T-helper 1 cell treated with Interleukin-12 subunit alpha and Interleukin-12 subunit beta and Interleukin-4 antibody, amounts not matched to agents 30 μg/mL and 1 μg/mL, for 36 hours (primary cell): ENCODE data around the gene DOP1B.
A peak's percentile ranks its signal among the peaks of the same experiment; 100 is the strongest.
"Not testable (repeated sequence)": the region's sequence is repeated elsewhere in the genome, so short reads cannot be mapped to it uniquely, and the experiment has no call there.

ENCODE experiments used
- H3K27ac Mint-ChIP-seq: one replicate; pipeline ENCODE4 v1.8.0; 2021; ENCODE audit warnings: mild to moderate bottlenecking, mixed read lengths
- H3K27me3 Mint-ChIP-seq: one replicate; pipeline ENCODE4 v1.8.0; 2021; ENCODE audit warnings: low read depth, mixed read lengths
- H3K36me3 Mint-ChIP-seq: one replicate; pipeline ENCODE4 v1.8.0; 2021; ENCODE audit warnings: low read depth, mixed read lengths
- H3K4me1 Mint-ChIP-seq: one replicate; pipeline ENCODE4 v1.8.0; 2021; ENCODE audit warnings: low read depth, mixed read lengths
- H3K4me3 Mint-ChIP-seq: one replicate; pipeline ENCODE4 v1.8.0; 2021; ENCODE audit warnings: mild to moderate bottlenecking, moderate library complexity, mixed read lengths
- H3K9me3 Mint-ChIP-seq: one replicate; pipeline ENCODE4 v1.8.0; 2021; ENCODE audit warnings: mixed read lengths

DOP1B gene

DNA sequence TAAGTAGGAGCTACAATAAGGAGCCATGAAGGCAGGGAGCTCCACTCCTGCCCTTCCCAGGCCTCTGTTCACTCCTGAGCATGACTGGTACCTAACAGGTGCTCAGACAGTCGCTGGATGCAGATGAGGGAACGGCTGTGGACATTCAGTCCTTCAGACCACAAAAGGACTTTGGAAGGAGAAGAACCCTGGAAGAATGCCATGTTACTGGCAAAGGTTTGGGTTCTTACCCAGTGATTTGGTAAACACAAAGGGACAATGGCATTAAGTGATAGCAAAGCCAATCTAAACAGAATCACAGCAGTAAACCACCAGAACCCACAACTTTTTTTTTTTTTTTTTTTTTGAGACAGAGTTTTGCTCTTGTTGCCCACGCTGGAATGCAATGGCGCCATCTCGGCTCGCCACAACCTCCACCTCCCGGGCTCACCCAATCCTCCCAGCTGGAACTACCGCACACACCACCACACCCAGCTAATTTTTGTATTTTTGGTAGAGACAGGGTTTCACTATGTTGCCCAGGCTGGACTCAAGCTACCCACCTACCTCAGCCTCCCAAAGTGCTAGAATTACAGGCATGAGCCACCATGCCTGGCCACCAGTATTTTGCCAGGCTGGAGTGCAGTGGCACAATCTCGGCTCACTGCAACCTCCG lies 29.2 kb upstream of the DOP1B start:
- peaks cover 4% of the 10 kb centered on the region for H3K36me3 Mint-ChIP-seq
- H3K4me3 Mint-ChIP-seq = no peak overlapping the region
- peaks cover 24% of the 10 kb centered on the region for H3K27me3 Mint-ChIP-seq
- no peaks in the 10 kb centered on the region for H3K9me3 Mint-ChIP-seq
- H3K27ac Mint-ChIP-seq = no peak overlapping the region
- H3K4me1 Mint-ChIP-seq = peaks cover 26% of the 10 kb centered on the region

DNA sequence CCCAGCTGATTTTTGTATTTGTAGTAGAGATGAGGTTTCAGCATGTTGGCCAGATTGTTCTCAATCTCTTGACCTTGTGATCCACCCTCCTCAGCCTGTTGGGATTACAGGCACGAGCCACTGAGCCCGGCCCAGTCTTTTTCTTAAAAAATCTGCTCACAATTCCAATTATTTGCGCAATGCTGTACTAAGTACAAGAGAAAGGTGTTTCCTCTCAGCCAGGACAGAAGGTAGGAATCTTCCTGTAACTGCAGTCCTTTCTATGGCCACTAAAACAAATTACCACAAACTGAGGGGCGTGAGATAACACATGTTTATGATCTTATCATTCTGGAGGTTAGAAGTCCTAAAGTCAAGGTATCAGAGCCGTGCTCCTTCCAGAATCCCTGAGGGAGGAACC lies 28.6 kb upstream of the DOP1B start:
- Mint-ChIP-seq H3K4me1 (peaks cover 26% of the 10 kb centered on the region), H3K4me3 (no peak overlapping the region), H3K27ac (no peak overlapping the region), H3K27me3 (peaks cover 21% of the 10 kb centered on the region), H3K9me3 (no peaks in the 10 kb centered on the region), H3K36me3 (peaks cover 4% of the 10 kb centered on the region)

DNA sequence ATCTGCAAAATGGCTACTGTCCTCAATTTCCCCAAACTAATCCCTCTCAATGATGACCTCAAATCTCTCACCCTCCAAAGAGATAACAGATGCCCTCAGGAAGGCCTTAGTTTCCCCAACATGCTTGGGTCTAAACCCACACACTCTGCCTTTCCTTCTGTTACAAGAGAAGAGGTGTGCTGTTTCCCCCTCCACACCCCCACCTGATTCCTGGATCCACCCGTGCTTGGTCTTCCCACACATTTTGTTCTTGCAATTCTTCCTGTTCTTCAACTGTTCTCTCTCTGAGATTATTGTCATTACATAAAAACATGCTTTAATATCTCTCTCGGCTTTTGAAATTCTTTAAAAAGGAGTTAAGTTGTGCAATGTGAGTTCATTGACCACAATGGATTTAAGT lies 27.4 kb upstream of the DOP1B start:
- Mint-ChIP-seq H3K27ac (no peak overlapping the region), H3K36me3 (peaks cover 4% of the 10 kb centered on the region), H3K4me3 (peak overlapping the region; percentile 33), H3K9me3 (no peaks in the 10 kb centered on the region), H3K27me3 (peaks cover 21% of the 10 kb centered on the region), H3K4me1 (peaks cover 30% of the 10 kb centered on the region)

DNA sequence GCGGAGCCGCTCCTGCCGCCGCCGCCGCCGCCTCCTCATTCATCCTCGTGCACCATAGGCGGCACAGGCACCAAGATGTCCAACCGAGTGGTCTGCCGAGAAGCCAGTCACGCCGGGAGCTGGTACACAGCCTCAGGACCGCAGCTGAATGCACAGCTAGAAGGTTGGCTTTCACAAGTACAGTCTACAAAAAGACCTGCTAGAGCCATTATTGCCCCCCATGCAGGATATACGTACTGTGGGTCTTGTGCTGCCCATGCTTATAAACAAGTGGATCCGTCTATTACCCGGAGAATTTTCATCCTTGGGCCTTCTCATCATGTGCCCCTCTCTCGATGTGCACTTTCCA lies 26.2 kb upstream of the DOP1B start:
- Mint-ChIP-seq H3K27me3 (peaks cover 21% of the 10 kb centered on the region), H3K4me3 (peak overlapping the region; percentile 89), H3K4me1 (peaks cover 32% of the 10 kb centered on the region)
- H3K36me3 Mint-ChIP-seq, H3K27ac Mint-ChIP-seq, H3K9me3 Mint-ChIP-seq: not testable (repeated sequence)

DNA sequence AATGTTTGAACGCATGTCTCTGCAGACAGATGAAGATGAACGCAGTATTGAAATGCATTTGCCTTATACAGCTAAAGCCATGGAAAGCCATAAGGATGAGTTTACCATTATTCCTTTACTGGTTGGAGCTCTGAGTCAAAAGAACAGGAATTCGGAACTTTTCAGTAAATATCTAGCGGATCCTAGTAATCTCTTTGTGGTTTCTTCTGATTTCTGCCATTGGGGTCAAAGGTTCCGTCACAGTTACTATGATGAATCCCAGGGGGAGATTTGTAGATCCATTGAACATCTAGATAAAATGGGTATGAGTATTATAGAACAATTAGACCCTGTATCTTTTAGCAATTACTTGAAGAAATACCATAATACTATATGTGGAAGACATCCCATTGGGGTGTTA lies 25.8 kb upstream of the DOP1B start:
- not testable (repeated sequence) for H3K27ac Mint-ChIP-seq, H3K36me3 Mint-ChIP-seq, H3K9me3 Mint-ChIP-seq
- H3K4me1 Mint-ChIP-seq = peaks cover 28% of the 10 kb centered on the region
- peak overlapping the region; percentile 89 for H3K4me3 Mint-ChIP-seq
- peaks cover 18% of the 10 kb centered on the region for H3K27me3 Mint-ChIP-seq

DNA sequence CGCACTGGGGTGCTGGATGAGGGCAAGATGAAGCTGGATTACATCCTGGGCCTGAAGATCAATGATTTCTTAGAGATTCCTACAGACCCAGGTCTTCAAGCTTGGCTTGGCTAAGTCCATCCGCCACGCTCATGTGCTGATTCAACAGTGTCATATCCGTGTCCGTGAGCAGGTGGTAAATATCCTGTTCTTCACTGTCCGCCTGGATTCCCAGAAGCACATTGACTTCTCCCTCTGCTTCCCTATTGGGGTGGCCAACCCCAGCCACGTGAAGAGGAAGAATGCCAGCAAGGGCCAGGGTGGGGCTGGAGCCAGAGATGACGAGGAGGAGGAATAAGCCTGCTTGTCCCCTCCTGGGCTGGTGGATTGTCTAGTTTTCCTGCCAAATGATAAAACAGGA lies 23.9 kb upstream of the DOP1B start:
- peaks cover 32% of the 10 kb centered on the region for H3K4me1 Mint-ChIP-seq
- peaks cover 18% of the 10 kb centered on the region for H3K27me3 Mint-ChIP-seq
- peaks cover 10% of the 10 kb centered on the region for H3K36me3 Mint-ChIP-seq
- no peak overlapping the region for H3K27ac Mint-ChIP-seq
- H3K9me3 Mint-ChIP-seq = no peaks in the 10 kb centered on the region
- no peak overlapping the region for H3K4me3 Mint-ChIP-seq

DNA sequence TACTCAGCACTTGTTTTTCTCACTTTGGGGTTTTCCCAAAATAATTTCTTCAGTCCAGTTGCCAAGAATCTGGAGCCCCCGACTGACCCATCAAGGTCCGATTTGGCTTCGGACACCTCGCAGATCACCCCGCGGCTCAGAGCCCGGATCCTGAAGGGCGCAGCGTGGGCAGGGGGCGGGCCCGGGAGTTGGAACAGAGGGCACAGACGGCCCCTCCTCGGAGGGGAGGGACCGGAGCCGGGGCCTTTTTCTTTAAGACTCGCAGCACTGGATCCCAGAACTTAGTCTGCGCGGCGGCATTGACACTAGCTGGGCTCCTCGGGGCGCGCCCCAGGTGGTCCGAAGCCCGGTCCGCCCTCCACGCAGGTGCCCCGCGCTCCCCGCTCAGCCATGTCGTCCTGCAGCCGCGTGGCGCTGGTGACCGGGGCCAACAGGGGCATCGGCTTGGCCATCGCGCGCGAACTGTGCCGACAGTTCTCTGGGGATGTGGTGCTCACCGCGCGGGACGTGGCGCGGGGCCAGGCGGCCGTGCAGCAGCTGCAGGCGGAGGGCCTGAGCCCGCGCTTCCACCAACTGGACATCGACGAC lies 21.7 kb upstream of the DOP1B start, which contains the start of gene CBR3:
TSS of gene CBR3 (plus strand) at position 277 of the 588 bp plus-strand sequence. CDS start at position 391, 114 bp downstream.
- peak within 1 kb of the TSS; percentile 95 for H3K27ac Mint-ChIP-seq
- peak within 1 kb of the TSS; percentile 88 for H3K4me3 Mint-ChIP-seq
- H3K4me1 Mint-ChIP-seq = peaks cover 25% of the 10 kb centered on the region
- no peaks in the 10 kb centered on the region for H3K9me3 Mint-ChIP-seq
- peaks cover 20% of the 10 kb centered on the region for H3K36me3 Mint-ChIP-seq
- H3K27me3 Mint-ChIP-seq = peaks cover 6% of the 10 kb centered on the region

DNA sequence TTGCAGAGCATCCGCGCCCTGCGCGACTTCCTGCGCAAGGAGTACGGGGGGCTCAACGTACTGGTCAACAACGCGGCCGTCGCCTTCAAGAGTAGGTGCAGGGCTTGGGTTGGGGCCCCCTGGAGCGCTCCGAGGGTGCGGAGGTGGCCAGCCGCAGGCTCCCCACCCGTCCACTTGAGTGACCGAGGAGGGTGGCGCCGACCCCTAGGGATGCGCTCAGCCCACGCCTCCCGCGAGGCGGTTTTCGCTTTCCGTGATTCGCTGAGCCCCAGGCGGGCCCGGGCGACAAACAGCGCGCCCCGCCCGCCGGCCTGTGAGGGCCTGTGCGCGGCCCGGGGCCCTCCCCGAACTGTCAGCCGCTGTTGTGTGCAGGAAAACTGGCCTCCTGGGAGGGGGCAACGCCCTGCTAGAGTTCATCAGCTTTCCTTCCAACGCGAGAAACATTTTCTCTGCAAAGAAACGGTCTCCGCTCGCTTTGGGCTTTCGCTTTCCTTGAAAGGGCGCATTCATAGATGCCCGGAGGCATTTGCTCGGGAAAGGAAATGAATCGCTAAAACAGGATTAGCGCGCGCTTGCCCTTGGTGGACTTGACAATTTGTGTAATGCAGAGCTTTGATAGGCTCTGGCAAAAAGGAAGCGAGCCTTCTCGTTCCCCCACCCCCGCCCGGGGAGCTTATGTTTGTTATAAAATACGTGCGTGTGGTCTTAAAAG lies 21.1 kb upstream of the DOP1B start:
- Mint-ChIP-seq H3K27ac (peak overlapping the region; percentile 95), H3K27me3 (peaks cover 3% of the 10 kb centered on the region), H3K4me3 (peak overlapping the region; percentile 88), H3K9me3 (no peaks in the 10 kb centered on the region), H3K36me3 (peaks cover 20% of the 10 kb centered on the region), H3K4me1 (peaks cover 22% of the 10 kb centered on the region)

DNA sequence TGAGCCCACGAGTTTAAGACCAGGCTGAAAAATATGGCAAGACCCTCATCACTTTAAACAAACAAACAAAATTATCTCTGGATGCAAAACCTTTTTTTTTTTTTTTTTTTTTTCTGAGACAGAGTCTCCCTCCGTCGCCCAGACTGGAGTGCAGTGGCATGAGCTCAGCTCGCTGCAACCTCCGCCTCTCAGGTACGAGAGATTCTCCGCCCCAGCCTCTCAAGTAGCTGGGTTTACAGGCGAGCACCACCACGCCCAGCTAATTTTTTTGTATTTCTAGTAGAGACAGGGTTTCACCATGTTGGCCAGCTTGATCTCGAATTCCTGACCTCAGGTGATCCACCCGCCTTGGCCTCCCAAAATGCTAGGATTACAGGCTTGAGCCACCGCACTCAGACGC lies 16.8 kb upstream of the DOP1B start:
- Mint-ChIP-seq H3K4me1 (peaks cover 18% of the 10 kb centered on the region), H3K36me3 (peaks cover 22% of the 10 kb centered on the region)
- not testable (repeated sequence) for H3K27ac Mint-ChIP-seq, H3K27me3 Mint-ChIP-seq, H3K4me3 Mint-ChIP-seq, H3K9me3 Mint-ChIP-seq

DNA sequence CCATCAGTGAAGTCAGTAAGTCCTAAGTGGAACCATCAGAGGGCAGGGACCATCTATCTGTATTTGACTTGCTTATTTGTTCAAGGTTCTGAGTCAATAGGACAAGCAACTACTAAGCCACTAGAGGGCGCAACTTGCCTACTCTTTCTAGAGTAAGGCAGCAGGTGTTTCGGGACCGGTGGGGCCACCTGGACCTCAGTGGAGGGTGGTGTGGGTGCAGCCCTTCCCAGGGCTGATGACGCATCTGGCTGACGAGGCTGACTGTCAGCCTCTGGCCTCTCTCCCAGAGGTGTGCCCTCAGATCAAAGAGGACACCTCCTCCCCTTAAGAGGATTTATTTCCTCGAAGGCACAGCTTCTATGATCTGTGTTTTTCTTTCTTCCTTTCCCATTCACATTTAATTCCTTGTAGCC lies 15.1 kb upstream of the DOP1B start:
- no peaks in the 10 kb centered on the region for H3K9me3 Mint-ChIP-seq
- H3K4me3 Mint-ChIP-seq = no peak overlapping the region
- peaks cover 26% of the 10 kb centered on the region for H3K4me1 Mint-ChIP-seq
- H3K36me3 Mint-ChIP-seq = peaks cover 25% of the 10 kb centered on the region
- no peaks in the 10 kb centered on the region for H3K27me3 Mint-ChIP-seq
- peak overlapping the region; percentile 68 for H3K27ac Mint-ChIP-seq

DNA sequence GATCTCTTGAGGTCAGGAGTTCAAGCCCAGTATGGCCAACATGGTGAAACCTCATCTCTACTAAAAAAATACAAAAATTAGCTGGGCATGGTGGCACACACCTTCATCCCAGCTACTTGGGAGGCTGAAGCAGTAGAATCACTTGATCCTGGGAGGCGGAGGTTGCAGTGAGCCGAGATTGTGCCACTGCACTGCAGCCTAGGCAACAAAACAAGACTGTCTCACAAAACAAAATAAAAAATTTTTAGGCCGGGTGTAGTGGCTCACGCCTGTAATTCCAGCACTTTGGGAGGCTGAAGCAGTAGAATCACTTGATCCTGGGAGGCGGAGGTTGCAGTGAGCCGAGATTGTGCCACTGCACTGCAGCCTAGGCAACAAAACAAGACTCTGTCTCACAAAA lies 12.4 kb upstream of the DOP1B start:
- Mint-ChIP-seq H3K4me1 (peaks cover 22% of the 10 kb centered on the region), H3K36me3 (peaks cover 18% of the 10 kb centered on the region)
- not testable (repeated sequence) for H3K27me3 Mint-ChIP-seq, H3K9me3 Mint-ChIP-seq, H3K4me3 Mint-ChIP-seq, H3K27ac Mint-ChIP-seq

DNA sequence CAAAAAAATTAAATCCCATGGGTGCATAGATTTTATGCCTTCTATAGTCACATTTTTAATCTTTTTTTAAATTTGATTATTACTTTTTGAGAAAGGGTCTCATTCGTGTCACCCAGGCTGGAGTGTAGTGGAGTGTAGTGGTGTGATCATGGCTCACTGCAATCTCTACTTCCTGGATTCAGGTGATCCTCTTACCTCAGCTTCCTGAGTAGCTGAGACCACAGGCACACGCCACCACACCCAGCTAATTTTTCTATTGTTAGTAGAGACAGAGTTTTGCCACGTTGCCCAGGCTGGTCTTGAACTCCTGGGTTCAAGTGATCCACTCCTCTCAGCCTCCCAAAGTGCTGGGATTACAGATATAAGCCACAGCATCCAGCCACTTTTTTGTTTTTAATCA lies 11.4 kb upstream of the DOP1B start:
- peaks cover 29% of the 10 kb centered on the region for H3K4me1 Mint-ChIP-seq
- peak overlapping the region; percentile 45 for H3K27ac Mint-ChIP-seq
- H3K4me3 Mint-ChIP-seq = no peak overlapping the region
- no peaks in the 10 kb centered on the region for H3K9me3 Mint-ChIP-seq
- H3K36me3 Mint-ChIP-seq = peaks cover 19% of the 10 kb centered on the region
- no peaks in the 10 kb centered on the region for H3K27me3 Mint-ChIP-seq

DNA sequence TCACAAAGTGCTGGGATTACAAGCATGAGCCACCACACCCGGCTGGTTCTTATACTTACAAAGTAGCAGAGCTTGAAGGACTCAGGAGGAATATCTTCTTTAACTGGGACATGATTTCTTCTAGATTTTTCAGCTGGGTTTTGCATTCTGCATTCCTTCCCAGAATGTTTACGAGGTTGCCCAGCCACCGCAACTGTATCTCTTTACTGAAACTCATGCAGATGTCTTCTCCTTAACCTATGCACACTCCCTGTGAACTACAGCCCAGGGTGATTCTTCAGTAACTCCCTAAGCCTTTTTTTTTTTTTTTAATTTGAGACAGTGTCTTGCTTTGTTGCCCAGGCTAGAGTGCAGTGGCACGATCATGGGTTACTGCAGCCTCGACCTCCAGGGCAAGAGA lies 8.7 kb upstream of the DOP1B start:
- peaks cover 29% of the 10 kb centered on the region for H3K4me1 Mint-ChIP-seq
- no peak overlapping the region for H3K27ac Mint-ChIP-seq
- H3K36me3 Mint-ChIP-seq = peaks cover 13% of the 10 kb centered on the region
- H3K27me3 Mint-ChIP-seq = no peaks in the 10 kb centered on the region
- H3K4me3 Mint-ChIP-seq = no peak overlapping the region
- no peaks in the 10 kb centered on the region for H3K9me3 Mint-ChIP-seq

DNA sequence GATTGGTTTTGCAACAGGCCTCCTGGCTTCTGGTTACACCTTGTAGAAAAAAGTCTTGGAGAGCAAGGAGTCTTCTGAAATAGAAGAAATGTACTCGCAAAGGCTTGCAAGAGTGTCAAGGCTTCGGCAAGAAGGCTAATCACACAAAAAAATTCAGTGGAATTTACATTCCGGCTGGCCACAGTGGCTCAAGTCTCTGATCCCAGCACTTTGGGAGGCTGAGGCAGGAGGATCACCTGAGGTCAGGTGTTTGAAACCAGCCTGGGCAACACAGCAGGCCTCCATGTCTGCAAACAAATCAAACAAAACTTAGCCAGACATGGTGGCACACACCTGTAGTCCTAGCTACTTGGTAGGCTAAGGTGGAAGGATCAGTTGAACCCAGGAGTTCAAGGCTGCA lies 7.7 kb upstream of the DOP1B start:
- H3K27ac Mint-ChIP-seq = no peak overlapping the region
- no peaks in the 10 kb centered on the region for H3K9me3 Mint-ChIP-seq
- H3K27me3 Mint-ChIP-seq = no peaks in the 10 kb centered on the region
- peaks cover 13% of the 10 kb centered on the region for H3K36me3 Mint-ChIP-seq
- no peak overlapping the region for H3K4me3 Mint-ChIP-seq
- H3K4me1 Mint-ChIP-seq = peaks cover 32% of the 10 kb centered on the region
